ENCODE results near the gene RBPJL. TPM values are rescaled to one million over a fixed set of nuclear protein-coding genes. Genes with fewer than 3 reads are reported as not detected.

The RBPJL gene
- total RNA-seq, 4 donors from 2014 or later, result not detected

GRCh38 chr20:45339799-45340198 lies 33.2 kb downstream of the RBPJL start:
- TF ChIP-seq CTCF (IDR thresholded peaks at IDR 0.05; ENCODE audit: low read depth), result no peak

- TF ChIP-seq CTCF (IDR thresholded peaks at IDR 0.05; ENCODE audit: low read depth), result no peak
Observed at GRCh38 chr20:45340236-45340847, 33.7 kb downstream of the RBPJL start.

GRCh38 chr20:45340951-45341350 lies 34.3 kb downstream of the RBPJL start:
- TF ChIP-seq CTCF (IDR thresholded peaks at IDR 0.05; ENCODE audit: low read depth), result no peak

- no peak for TF ChIP-seq CTCF (IDR thresholded peaks at IDR 0.05; ENCODE audit: low read depth)
Observed at GRCh38 chr20:45341579-45341938, 34.9 kb downstream of the RBPJL start.

- TF ChIP-seq CTCF (IDR thresholded peaks at IDR 0.05; ENCODE audit: low read depth), result no peak
Observed at GRCh38 chr20:45341939-45342854, 35.6 kb downstream of the RBPJL start.

GRCh38 chr20:45342855-45343531 lies 36.4 kb downstream of the RBPJL start:
- TF ChIP-seq CTCF (IDR thresholded peaks at IDR 0.05; ENCODE audit: low read depth), result no peak

All from subcutaneous adipose tissue (tissue), 4 donors.